Muscle of arm (tissue), 14 donors: Measurements from ENCODE around the gene ECI2. TPM values are rescaled to one million over a fixed set of nuclear protein-coding genes. Genes with fewer than 3 reads are reported as not detected.

Experiments used
- DNase-seq: peaks from one replicate; pipeline ENCODE4 v3.0.0-alpha.2; 2013
- long read RNA-seq, 11 donors: transcript quantifications; one replicate each; lab custom pipeline, GENCODE V29; 2026
- polyA plus RNA-seq, 12 donors: library from polyadenylated mRNA; unstranded; fragments of 120-200 nt; gene quantifications; one replicate each; pipeline ENCODE4 v1.2.1, GENCODE V29; 2013; ENCODE audit not compliant: insufficient read length in 12 of 12

Gene ECI2
- polyA plus RNA-seq = 10 to 100 TPM in 11 of 12 donors, not detected in 1; 42.6 to 70.6 (median 59.7) TPM
- long read RNA-seq, donor 1, transcript ECI2-209 (4 exons, 558 nt) = minor isoform, 5 of 62 reads
- long read RNA-seq, donor 1, transcript ECI2-202 (10 exons, 1,407 nt) = minor isoform, 12 of 62 reads
- long read RNA-seq, donor 1, transcript ECI2-201 (10 exons, 1,380 nt) = major isoform, 17 of 62 reads
- long read RNA-seq, donor 1, partial matches to known transcripts = 28 of 62 reads
- long read RNA-seq, donor 1, other reads (novel, unspliced or antisense) = 0 of 62 reads
- long read RNA-seq, donor 2, transcript ECI2-201 (10 exons, 1,380 nt) = major isoform, 17 of 45 reads
- long read RNA-seq, donor 2, transcript ECI2-202 (10 exons, 1,407 nt) = minor isoform, 10 of 45 reads
- long read RNA-seq, donor 2, partial matches to known transcripts = 15 of 45 reads
- long read RNA-seq, donor 2, other reads (novel, unspliced or antisense) = 0 of 45 reads
- long read RNA-seq, donor 3, partial matches to known transcripts = 0 of 7 reads
- long read RNA-seq, donor 3, other reads (novel, unspliced or antisense) = 0 of 7 reads
- long read RNA-seq, donor 4, partial matches to known transcripts = 0 of 4 reads
- long read RNA-seq, donor 4, other reads (novel, unspliced or antisense) = 0 of 4 reads
- long read RNA-seq, donor 5, transcript ECI2-202 (10 exons, 1,407 nt) = major isoform, 15 of 28 reads
- long read RNA-seq, donor 5, transcript ECI2-201 (10 exons, 1,380 nt) = minor isoform, 11 of 28 reads
- long read RNA-seq, donor 5, partial matches to known transcripts = 0 of 28 reads
- long read RNA-seq, donor 5, other reads (novel, unspliced or antisense) = 0 of 28 reads
- long read RNA-seq, donor 6, transcript ECI2-201 (10 exons, 1,380 nt) = major isoform, 5 of 9 reads
- long read RNA-seq, donor 6, partial matches to known transcripts = 0 of 9 reads
- long read RNA-seq, donor 6, other reads (novel, unspliced or antisense) = 0 of 9 reads
- long read RNA-seq, donor 7, partial matches to known transcripts = 0 of 8 reads
- long read RNA-seq, donor 7, other reads (novel, unspliced or antisense) = 0 of 8 reads
- long read RNA-seq, donor 8, transcript ECI2-202 (10 exons, 1,407 nt) = minor isoform, 9 of 35 reads
- long read RNA-seq, donor 8, transcript ECI2-201 (10 exons, 1,380 nt) = major isoform, 19 of 35 reads
- long read RNA-seq, donor 8, partial matches to known transcripts = 7 of 35 reads
- long read RNA-seq, donor 8, other reads (novel, unspliced or antisense) = 0 of 35 reads
- long read RNA-seq, donor 9, transcript ECI2-201 (10 exons, 1,380 nt) = major isoform, 8 of 12 reads
- long read RNA-seq, donor 9, partial matches to known transcripts = 0 of 12 reads
- long read RNA-seq, donor 9, other reads (novel, unspliced or antisense) = 0 of 12 reads
- long read RNA-seq, donor 10, transcript ECI2-201 (10 exons, 1,380 nt) = minor isoform, 5 of 18 reads
- long read RNA-seq, donor 10, transcript ECI2-202 (10 exons, 1,407 nt) = major isoform, 11 of 18 reads
- long read RNA-seq, donor 10, partial matches to known transcripts = 0 of 18 reads
- long read RNA-seq, donor 10, other reads (novel, unspliced or antisense) = 0 of 18 reads
- long read RNA-seq, donor 11, transcript ECI2-201 (10 exons, 1,380 nt) = major isoform, 16 of 33 reads
- long read RNA-seq, donor 11, transcript ECI2-202 (10 exons, 1,407 nt) = minor isoform, 9 of 33 reads
- long read RNA-seq, donor 11, partial matches to known transcripts = 7 of 33 reads
- long read RNA-seq, donor 11, other reads (novel, unspliced or antisense) = 0 of 33 reads

- no peak for DNase-seq
These were observed at the start of gene ECI2 for GRCh38 chr6:4134841-4135664. ECI2 (minus strand) TSS chr6:4135575; CDS start chr6:4135560, 15 bp downstream.

- no peak for DNase-seq
These were observed 45.4 kb upstream of the ECI2 start for GRCh38 chr6:4180652-4181255.

- DNase-seq = no peak
These were observed 44.7 kb upstream of the ECI2 start for GRCh38 chr6:4179960-4180651.

- DNase-seq = no peak
These were observed 43.5 kb upstream of the ECI2 start for GRCh38 chr6:4178737-4179333.

- DNase-seq = no peak
These were observed 41.5 kb upstream of the ECI2 start for GRCh38 chr6:4176907-4177306.

GRCh38 chr6:4174042-4174441, 38.7 kb upstream of the ECI2 start:
- no peak for DNase-seq

GRCh38 chr6:4172368-4172767, 37.0 kb upstream of the ECI2 start:
- no peak for DNase-seq

GRCh38 chr6:4170297-4170696, 34.9 kb upstream of the ECI2 start:
- DNase-seq = no peak

- DNase-seq = no peak
These were observed 33.8 kb upstream of the ECI2 start for GRCh38 chr6:4169028-4169789.

GRCh38 chr6:4167833-4168232, 32.5 kb upstream of the ECI2 start:
- no peak for DNase-seq

GRCh38 chr6:4167123-4167522, 31.7 kb upstream of the ECI2 start:
- DNase-seq = no peak

GRCh38 chr6:4164456-4164855, 29.1 kb upstream of the ECI2 start:
- DNase-seq = no peak

- no peak for DNase-seq
These were observed 28.7 kb upstream of the ECI2 start for GRCh38 chr6:4164117-4164442.

- DNase-seq = no peak
These were observed 28.2 kb upstream of the ECI2 start for GRCh38 chr6:4163408-4164116.

GRCh38 chr6:4162370-4162769, 27.0 kb upstream of the ECI2 start:
- DNase-seq = no peak

- DNase-seq = no peak
These were observed 24.1 kb upstream of the ECI2 start for GRCh38 chr6:4159491-4159890.

- no peak for DNase-seq
These were observed 22.1 kb upstream of the ECI2 start for GRCh38 chr6:4157506-4157905.
